22Rv1 (cell line): ENCODE data around the gene NUTM1.

Experiments used
- H3K27ac ChIP-seq: fragments of 450-650 bp; 2 replicates; pipeline ENCODE4 v1.5.1; 2017
- CTCF ChIP-seq: fragments of 450-650 bp; IDR thresholded peaks from 2 replicates; pipeline ENCODE4 v1.5.1; 2017; ENCODE audit warnings: mild to moderate bottlenecking
- ZFX ChIP-seq: fragments of 450-650 bp; IDR thresholded peaks from 2 replicates; pipeline ENCODE4 v1.6.1; 2017; ENCODE audit warnings: antibody characterized with exemption, borderline replicate concordance

Gene NUTM1

GRCh38 chr15:34314491-34315490 lies 28.3 kb upstream of the NUTM1 start:
- TF ChIP-seq CTCF (no peak), ZFX (no peak)
- H3K27ac ChIP-seq = no peak overlapping the region

DNA sequence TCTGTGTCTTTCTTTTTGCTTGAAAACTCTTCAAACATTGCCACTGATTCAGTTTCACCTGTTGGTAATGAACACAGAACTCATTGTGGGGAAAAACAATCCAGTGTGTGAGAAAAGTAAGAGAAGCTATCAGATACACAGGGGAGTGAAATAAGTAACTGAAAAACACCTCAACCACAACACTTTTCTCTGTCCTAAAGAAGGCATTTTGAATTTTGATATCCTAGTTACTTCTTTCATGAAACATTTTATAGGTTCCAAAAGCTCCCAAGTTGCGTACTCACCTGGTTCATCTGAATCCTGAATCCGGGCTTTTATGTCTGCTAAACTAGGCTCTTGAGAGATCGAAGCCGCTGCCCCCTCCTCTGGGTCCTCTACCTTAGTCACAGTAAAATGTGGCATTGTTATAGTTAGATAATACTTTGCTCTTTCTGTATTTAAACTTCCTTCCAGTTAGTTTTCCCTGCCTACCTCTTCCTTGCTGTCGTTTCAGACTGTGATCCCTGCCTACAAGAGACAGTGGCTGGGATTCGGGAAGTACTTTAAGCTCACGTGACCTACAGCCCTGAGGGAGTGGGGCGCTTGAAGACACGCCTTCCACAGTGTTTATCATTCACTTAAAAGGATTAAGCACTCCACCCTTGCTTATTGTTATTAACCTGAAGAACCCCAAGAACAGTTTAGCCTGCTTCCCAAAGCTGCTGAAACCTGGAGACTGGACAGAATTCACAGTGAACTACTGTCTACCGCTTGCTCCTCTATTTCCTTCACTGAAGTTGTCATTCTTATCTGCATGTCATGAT lies 24.6 kb upstream of the NUTM1 start:
- H3K27ac ChIP-seq = peak overlapping the region; percentile 62
- TF ChIP-seq CTCF = no peak

- no peak overlapping the region for H3K27ac ChIP-seq
- TF ChIP-seq ZFX = no peak
- TF ChIP-seq CTCF = no peak
Measured at GRCh38 chr15:34323217-34323616, 19.9 kb upstream of the NUTM1 start.

- TF ChIP-seq ZFX (no peak), CTCF (no peak)
- no peak overlapping the region for H3K27ac ChIP-seq
Measured at GRCh38 chr15:34324933-34325332, 18.2 kb upstream of the NUTM1 start.

DNA sequence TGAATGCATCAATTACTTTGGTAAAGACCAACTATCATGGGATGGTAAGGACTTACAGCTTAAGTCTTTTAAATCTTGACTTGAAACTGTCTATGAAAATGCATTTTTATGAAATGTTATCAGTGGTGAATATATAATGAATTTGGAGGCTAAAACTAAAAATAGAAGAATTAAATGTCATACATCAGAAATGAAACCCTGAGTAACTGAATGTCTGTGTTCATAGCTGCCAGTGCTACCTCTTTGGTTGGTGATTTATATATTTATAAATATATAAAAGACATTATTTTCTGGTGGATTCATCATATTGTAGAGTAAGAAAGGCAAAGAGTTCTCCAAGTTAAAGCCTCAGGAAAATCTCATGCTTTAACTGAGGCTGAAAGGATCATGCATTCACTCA lies 17.7 kb upstream of the NUTM1 start:
- TF ChIP-seq ZFX (no peak), CTCF (no peak)
- no peak overlapping the region for H3K27ac ChIP-seq

DNA sequence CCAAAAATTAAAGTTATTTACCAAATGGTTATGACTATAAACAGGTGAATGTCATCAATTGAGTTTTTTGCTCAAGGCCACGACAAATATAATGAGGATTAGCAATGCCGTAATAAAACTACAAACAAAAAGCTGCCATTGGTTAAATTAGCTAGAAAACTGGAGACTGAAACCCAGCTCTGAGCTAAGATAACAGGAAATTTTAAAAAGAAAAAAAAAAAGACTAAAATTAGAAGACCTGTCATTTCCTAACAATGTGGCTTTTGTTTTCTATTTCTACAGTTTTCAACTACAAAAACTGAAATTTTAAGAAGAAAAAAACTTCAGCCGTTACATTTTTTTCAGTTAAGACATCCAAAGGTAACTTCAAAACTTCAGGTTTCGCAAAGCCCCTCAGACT lies 15.2 kb upstream of the NUTM1 start:
- no peak overlapping the region for H3K27ac ChIP-seq
- TF ChIP-seq ZFX (no peak), CTCF (no peak)

DNA sequence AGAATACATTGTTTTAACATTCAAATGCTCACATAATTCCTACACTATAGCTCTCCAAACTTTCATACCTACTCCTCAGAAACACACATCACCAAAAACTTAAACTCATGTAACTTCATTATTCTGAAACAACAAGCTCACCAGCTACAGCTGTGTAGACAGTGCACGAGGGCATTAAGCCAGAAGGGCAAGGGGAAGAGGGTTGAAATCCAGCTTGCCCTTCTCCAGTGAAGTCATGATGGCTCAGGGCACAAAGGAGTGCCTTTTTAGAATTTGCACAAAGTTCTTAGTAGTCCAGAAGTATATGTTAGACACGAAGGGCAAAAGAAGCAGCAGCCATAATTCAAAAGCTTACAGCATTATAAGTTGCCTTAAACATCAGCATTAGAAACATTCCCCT lies 14.1 kb upstream of the NUTM1 start:
- no peak overlapping the region for H3K27ac ChIP-seq

More for the DNA sequence above, 14.1 kb upstream of the NUTM1 start:
- TF ChIP-seq ZFX (no peak), CTCF (no peak)
